GM12892 (cell line): ENCODE results near the gene DNAJC18.

Experiments
- POLR2A ChIP-seq: IDR thresholded peaks from 2 replicates; pipeline ENCODE4 v1.6.1; 2011; ENCODE audit warnings: low read depth, low read length, control low read depth
- POLR2AphosphoS5 ChIP-seq: IDR thresholded peaks from 2 replicates; pipeline ENCODE4 v1.6.1; 2011; ENCODE audit warnings: low read depth, low read length, control low read depth

DNA sequence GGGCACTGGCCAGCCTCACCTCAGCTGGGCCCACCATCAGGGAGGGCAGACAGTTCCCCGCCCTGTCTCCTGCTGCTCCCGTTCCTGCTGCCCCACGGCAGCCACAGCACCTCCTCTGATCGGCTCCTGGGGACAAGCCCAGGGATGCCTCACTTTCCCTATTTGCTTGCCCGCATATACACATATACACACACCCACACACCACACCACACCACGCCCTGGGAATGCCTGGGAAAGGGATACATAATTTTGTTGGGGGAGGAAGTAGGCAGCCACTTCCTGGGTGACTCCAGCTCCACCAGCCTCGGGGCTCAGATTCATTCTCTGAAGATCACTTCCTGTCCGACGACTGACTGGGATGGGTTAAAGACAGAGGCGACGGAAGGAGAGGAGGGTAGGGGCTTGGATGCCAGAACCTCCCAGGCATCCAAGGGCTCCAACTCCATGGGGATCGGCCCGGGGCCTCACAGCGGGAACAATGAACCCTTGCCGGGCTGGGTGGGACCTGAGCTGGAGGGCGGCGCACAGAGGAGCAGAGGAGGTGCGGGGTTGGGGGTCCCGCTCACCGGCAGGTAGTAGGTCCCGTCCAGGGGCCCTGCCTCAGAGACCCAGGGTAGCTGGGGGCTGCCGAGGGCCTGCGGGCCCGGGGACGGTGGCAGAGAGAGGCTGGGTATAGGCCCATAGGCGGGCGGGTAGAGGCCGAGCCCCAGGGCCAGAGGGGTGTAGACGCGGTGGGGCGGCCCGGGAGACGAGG lies 47.6 kb downstream of the DNAJC18 start:
- TF ChIP-seq POLR2A: 0 out of 2 replicates have a peak, but pooled peaks have one; percentile 34
- peak; percentile 39; the same call in 1 of the 2 replicates for TF ChIP-seq POLR2AphosphoS5
